Mesenchymal stem cell (in vitro differentiated cells and primary cell): ENCODE results near the gene LOXL3.

ENCODE experiments used
- DNase-seq: peaks from one replicate; pipeline ENCODE4 v3.0.0-alpha.2; 2013
- H2AFZ ChIP-seq: one replicate; pipeline ENCODE4 v1.6.1; 2013; ENCODE audit warnings: low read depth, mild to moderate bottlenecking, control low read depth, inconsistent platforms, low read length, moderate library complexity
- H2AK5ac ChIP-seq: 2 replicates; pipeline ENCODE4 v1.6.1; 2013; ENCODE audit warnings: low read length, moderate library complexity, mild to moderate bottlenecking, inconsistent platforms; ENCODE audit not compliant: severe bottlenecking
- H2BK120ac ChIP-seq: one replicate; pipeline ENCODE4 v1.6.1; 2013; ENCODE audit warnings: low read depth, mild to moderate bottlenecking, inconsistent platforms, low read length, moderate library complexity
- H2BK12ac ChIP-seq, 2 experiments: one replicate each; pipeline ENCODE4 v1.6.1; 2013; ENCODE audit warnings: inconsistent platforms in 2 of 2, low read length in 2 of 2, mild to moderate bottlenecking in 2 of 2, moderate library complexity in 2 of 2, control low read depth in 1 of 2
- H2BK15ac ChIP-seq: one replicate; pipeline ENCODE4 v1.6.1; 2013; ENCODE audit warnings: mild to moderate bottlenecking, low read depth, inconsistent platforms; ENCODE audit not compliant: poor library complexity, severe bottlenecking
- H2BK5ac ChIP-seq: 2 replicates; pipeline ENCODE4 v1.6.1; 2013; ENCODE audit warnings: low read depth, mild to moderate bottlenecking, low read length, control low read depth, inconsistent platforms; ENCODE audit not compliant: poor library complexity, severe bottlenecking
- H3K14ac ChIP-seq, 2 experiments: one replicate each; pipeline ENCODE4 v1.6.1; 2013; ENCODE audit warnings: inconsistent platforms in 2 of 2, low read length in 2 of 2, control low read depth in 1 of 2, mild to moderate bottlenecking in 1 of 2, moderate library complexity in 1 of 2
- H3K18ac ChIP-seq, 2 experiments: one replicate each; pipeline ENCODE4 v1.6.1; 2013; ENCODE audit warnings: inconsistent platforms in 2 of 2, low read length in 2 of 2, control low read depth in 1 of 2, low read depth in 1 of 2, mild to moderate bottlenecking in 1 of 2
- H3K23ac ChIP-seq, 2 experiments: one replicate each; pipeline ENCODE4 v1.6.1; 2013; ENCODE audit warnings: inconsistent platforms in 2 of 2, low read length in 2 of 2, mild to moderate bottlenecking in 2 of 2, moderate library complexity in 2 of 2, control low read depth in 1 of 2
- H3K27ac ChIP-seq: 2 replicates; pipeline ENCODE4 v1.5.1; 2013; ENCODE audit warnings: mild to moderate bottlenecking, moderate library complexity, low read length, control low read depth, inconsistent platforms; ENCODE audit not compliant: poor library complexity, severe bottlenecking
- H3K27me3 ChIP-seq, 2 experiments: 2 replicates each; pipeline versions ENCODE4 v1.6.1 to v1.7.0; 2013; ENCODE audit warnings: low read length in 2 of 2, mild to moderate bottlenecking in 2 of 2, moderate library complexity in 2 of 2, control low read depth in 1 of 2, inconsistent platforms in 1 of 2; ENCODE audit not compliant: control insufficient read depth in 1 of 2, insufficient read depth in 1 of 2
- H3K36me3 ChIP-seq, 2 experiments: 2 replicates each; pipeline versions ENCODE4 v1.6.1 to v1.7.0; 2013; ENCODE audit warnings: low read length in 2 of 2, control low read depth in 1 of 2, inconsistent platforms in 1 of 2, low read depth in 1 of 2, mild to moderate bottlenecking in 1 of 2; ENCODE audit not compliant: insufficient read depth in 2 of 2, control insufficient read depth in 1 of 2
- H3K4ac ChIP-seq, 2 experiments: one replicate each; pipeline ENCODE4 v1.6.1; 2013; ENCODE audit warnings: inconsistent platforms in 2 of 2, low read length in 2 of 2, mild to moderate bottlenecking in 2 of 2, moderate library complexity in 2 of 2, control low read depth in 1 of 2, low read depth in 1 of 2
- H3K4me1 ChIP-seq: 2 replicates; pipeline ENCODE4 v1.6.1; 2013; ENCODE audit warnings: low read depth, low read length, control low read depth; ENCODE audit not compliant: control insufficient read depth, insufficient read depth
- H3K4me2 ChIP-seq: 2 replicates; pipeline ENCODE4 v1.6.1; 2013; ENCODE audit warnings: low read length, mild to moderate bottlenecking, inconsistent platforms; ENCODE audit not compliant: poor library complexity, severe bottlenecking
- H3K4me3 ChIP-seq, 2 experiments: 2 replicates each; pipeline versions ENCODE4 v1.5.1 to v1.7.0; 2013; ENCODE audit warnings: low read length in 2 of 2, mild to moderate bottlenecking in 2 of 2, control low read depth in 1 of 2, low read depth in 1 of 2; ENCODE audit not compliant: insufficient read depth in 1 of 2
- H3K79me1 ChIP-seq: replicated peaks from 2 replicates; pipeline ENCODE4 v1.6.1; 2013; ENCODE audit warnings: mild to moderate bottlenecking, control low read depth, low read length, inconsistent platforms; ENCODE audit not compliant: poor library complexity, severe bottlenecking
- H3K9ac ChIP-seq: 2 replicates; pipeline ENCODE4 v1.7.0; 2013; ENCODE audit warnings: mild to moderate bottlenecking, low read length, moderate library complexity
- H3K9me3 ChIP-seq: 2 replicates; pipeline ENCODE4 v1.7.0; 2013; ENCODE audit warnings: mild to moderate bottlenecking, low read length; ENCODE audit not compliant: control insufficient read depth
- H4K8ac ChIP-seq: one replicate; pipeline ENCODE4 v1.6.1; 2013; ENCODE audit warnings: inconsistent platforms, mild to moderate bottlenecking, low read length, moderate library complexity
- H4K91ac ChIP-seq: one replicate; pipeline ENCODE4 v1.6.1; 2013; ENCODE audit warnings: mild to moderate bottlenecking, low read length, inconsistent platforms
- WGBS: methylation state at CpG from one replicate; pipeline ENCODE4 v1.1.7; 2013; ENCODE audit warnings: mixed read lengths; 5-methylcytosine and 5-hydroxymethylcytosine counted together

Gene LOXL3

GRCh38 chr2:74532222-74532621 lies 21.5 kb downstream of the LOXL3 start:
- Histone ChIP-seq H2BK120ac (no peak overlapping the region), H3K23ac (no peak overlapping the region), H3K4ac (no peak overlapping the region), H3K9ac (peak overlapping the region; percentile 98), H3K4me1 (peaks cover 17% of the 10 kb centered on the region), H3K14ac (no peak overlapping the region), H4K8ac (no peak overlapping the region), H2AK5ac (no peak overlapping the region), H2BK12ac (no peak overlapping the region), H2BK15ac (no peak overlapping the region), H3K79me1 (peaks cover 21% of the 10 kb centered on the region), H3K27me3 (no peaks in the 10 kb centered on the region), H3K4me3 (no peak overlapping the region), H3K4me2 (no peak overlapping the region), H3K36me3 (peaks cover 29 to 45% of the 10 kb centered on the region in 2 experiments), H2BK5ac (no peak overlapping the region), H2AFZ (no peak overlapping the region), H3K9me3 (no peaks in the 10 kb centered on the region), H3K18ac (no peak overlapping the region), H4K91ac (no peak overlapping the region), H3K27ac (no peak overlapping the region)
- peak; percentile 64 for DNase-seq

DNA sequence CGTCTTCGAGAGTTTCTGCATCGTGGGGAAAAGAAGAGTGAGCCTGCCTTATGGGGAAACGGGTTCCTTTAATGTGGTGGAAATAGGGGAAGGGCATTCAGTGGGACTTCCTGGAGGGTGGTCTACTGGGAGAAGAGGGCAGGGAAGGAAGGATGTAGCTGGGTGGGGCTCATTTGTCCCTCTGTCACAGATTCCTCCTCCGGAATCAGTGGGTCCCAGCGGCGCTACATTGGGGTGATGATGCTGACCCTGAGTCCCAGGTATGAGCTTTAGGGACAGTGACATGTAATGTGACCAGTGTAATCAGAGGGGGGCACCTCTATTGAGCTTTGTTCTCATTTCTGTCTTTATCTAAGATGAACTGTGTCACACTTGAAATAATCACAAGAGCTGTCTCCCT lies 22.1 kb downstream of the LOXL3 start:
- 93% methylated on average over 7 of the region's 7 CpGs for WGBS
- H3K4me1 ChIP-seq, result peaks cover 17% of the 10 kb centered on the region
- H3K79me1 ChIP-seq, result peaks cover 26% of the 10 kb centered on the region
- no peak overlapping the region for H3K4ac ChIP-seq
- H2AFZ ChIP-seq, result no peak overlapping the region
- H3K18ac ChIP-seq, result no peak overlapping the region
- H3K27me3 ChIP-seq, result no peaks in the 10 kb centered on the region
- no peak overlapping the region for H4K91ac ChIP-seq
- no peak overlapping the region for H2AK5ac ChIP-seq
- no peak overlapping the region for H3K23ac ChIP-seq
- no peak overlapping the region for H3K27ac ChIP-seq
- peaks cover 34 to 50% of the 10 kb centered on the region in 2 experiments for H3K36me3 ChIP-seq
- no peak for DNase-seq
- H2BK120ac ChIP-seq, result no peak overlapping the region
- no peaks in the 10 kb centered on the region for H3K9me3 ChIP-seq
- H4K8ac ChIP-seq, result no peak overlapping the region
- no peak overlapping the region for H2BK15ac ChIP-seq
- no peak overlapping the region for H2BK12ac ChIP-seq
- peak overlapping the region; percentile 98 for H3K9ac ChIP-seq
- H3K4me2 ChIP-seq, result no peak overlapping the region
- H2BK5ac ChIP-seq, result no peak overlapping the region
- H3K4me3 ChIP-seq, result peak overlapping the region in 1 of 2 experiments; percentile 97
- no peak overlapping the region for H3K14ac ChIP-seq

- peak overlapping the region; percentile 65 for H2AFZ ChIP-seq
- peaks cover 17% of the 10 kb centered on the region for H3K4me1 ChIP-seq
- H3K4me3 ChIP-seq, result peak overlapping the region; percentile 78 to 97
- no peak overlapping the region for H2BK5ac ChIP-seq
- H4K8ac ChIP-seq, result peak overlapping the region; percentile 56
- H4K91ac ChIP-seq, result peak overlapping the region; percentile 47
- peak overlapping the region; percentile 86 for H3K4me2 ChIP-seq
- peaks cover 46 to 62% of the 10 kb centered on the region in 2 experiments for H3K36me3 ChIP-seq
- no peaks in the 10 kb centered on the region for H3K27me3 ChIP-seq
- DNase-seq, result peak; percentile 55
- WGBS, result 18% methylated on average over 54 of the region's 54 CpGs
- peak overlapping the region; percentile 98 for H3K9ac ChIP-seq
- H3K79me1 ChIP-seq, result peaks cover 29% of the 10 kb centered on the region
- H3K14ac ChIP-seq, result peak overlapping the region in 1 of 2 experiments; percentile 82
- peak overlapping the region; percentile 45 for H2BK120ac ChIP-seq
- H2BK12ac ChIP-seq, result peak overlapping the region in 1 of 2 experiments; percentile 40
- H3K27ac ChIP-seq, result no peak overlapping the region
- H2AK5ac ChIP-seq, result no peak overlapping the region
- peak overlapping the region in 1 of 2 experiments; percentile 71 for H3K23ac ChIP-seq
- peak overlapping the region; percentile 45 to 77 for H3K18ac ChIP-seq
- peak overlapping the region; percentile 44 for H2BK15ac ChIP-seq
- H3K9me3 ChIP-seq, result no peaks in the 10 kb centered on the region
- peak overlapping the region; percentile 8 to 46 for H3K4ac ChIP-seq
Observed at GRCh38 chr2:74530239-74531187, 23.2 kb downstream of the LOXL3 start.
